Measurements from ENCODE around the gene NRARP. TPM values are rescaled to one million over a fixed set of nuclear protein-coding genes. Genes with fewer than 3 reads are reported as not detected.

NRARP gene
- total RNA-seq (2021) (46.7 to 52.4 TPM (median 51.5 TPM) in 3 replicates), Bru-seq, nascent RNA (percentile 89 among the genes with signal in this experiment)
- long read RNA-seq, experiment 1, transcript NRARP-201 (1 exons, 1,770 nt) = major isoform, 180 of 180 reads
- long read RNA-seq, experiment 1, partial matches to known transcripts = 0 of 180 reads
- long read RNA-seq, experiment 1, other reads (novel, unspliced or antisense) = 0 of 180 reads
- long read RNA-seq, experiment 2, transcript NRARP-201 (1 exons, 1,770 nt) = major isoform, 13 of 13 reads
- long read RNA-seq, experiment 2, partial matches to known transcripts = 0 of 13 reads
- long read RNA-seq, experiment 2, other reads (novel, unspliced or antisense) = 0 of 13 reads
- long read RNA-seq, experiment 3, transcript NRARP-201 (1 exons, 1,770 nt) = major isoform, 9 of 9 reads
- long read RNA-seq, experiment 3, partial matches to known transcripts = 0 of 9 reads
- long read RNA-seq, experiment 3, other reads (novel, unspliced or antisense) = 0 of 9 reads

GRCh38 chr9:137302118-137302448 lies at the start of gene NRARP:
NRARP (minus strand) TSS chr9:137302271; CDS start chr9:137301928, 343 bp downstream.
- Mint-ChIP-seq H3K4me3 (peak within 1 kb of the TSS; percentile 94), H3K9me3 (no peaks in the 10 kb centered on the region), H3K4me1 (peaks cover 45% of the 10 kb centered on the region), H3K36me3 (no peaks in the 10 kb centered on the region), H3K27ac (peak within 1 kb of the TSS; percentile 84), H3K27me3 (ENCODE audit: low read depth) (peaks cover 23% of the 10 kb centered on the region)
- ATAC-seq (peak; percentile 26), DNase-seq (ENCODE audit: low spot score) (peak; percentile 84)
- CTCF ChIA-PET = interaction anchor here (0.9 to 8.6 kb wide), 33 partner anchors 9 to 273 kb away, joined by 3 to 172 read pairs (median 5); partner anchors contain the start of genes ENTPD8, EXD3, MRPL41 and NOXA1
- TF ChIP-seq SP1 (CRISPR knock-in tag; conservative IDR thresholded peaks at IDR 0.05) = peak; percentile 64; the same call in 1 of the 2 replicates
- TF ChIP-seq ZMAT4 (CRISPR knock-in tag; IDR thresholded peaks at IDR 0.05) = 0 out of 2 replicates have a peak, but pooled peaks have one; percentile 16
- TF ChIP-seq ZNF532 (CRISPR knock-in tag; IDR thresholded peaks at IDR 0.05; ENCODE audit: borderline replicate concordance) = no peak
- peak; percentile 41 for TF ChIP-seq NFYB (CRISPR knock-in tag; conservative IDR thresholded peaks at IDR 0.05; ENCODE audit: low read depth)
- POLR2A ChIA-PET = interaction anchor here (0.5 to 2.8 kb wide), 6 partner anchors 9 to 66 kb away, joined by 3 to 10 read pairs (median 4); partner anchors contain the start of gene TUBB4B

GRCh38 chr9:137350696-137351584 lies 48.9 kb upstream of the NRARP start:
- ATAC-seq (no peak), DNase-seq (ENCODE audit: low spot score) (no peak)
- Mint-ChIP-seq H3K9me3 (peaks cover 11% of the 10 kb centered on the region), H3K4me3 (no peak overlapping the region), H3K4me1 (no peaks in the 10 kb centered on the region), H3K36me3 (peaks cover 23% of the 10 kb centered on the region), H3K27me3 (ENCODE audit: low read depth) (peaks cover 7% of the 10 kb centered on the region), H3K27ac (no peak overlapping the region)
- CTCF ChIA-PET = no interaction called here
- TF ChIP-seq ZNF396 (CRISPR knock-in tag; IDR thresholded peaks at IDR 0.05; ENCODE audit: borderline replicate concordance) = no peak
- no peak for TF ChIP-seq ATF2 (CRISPR knock-in tag; IDR thresholded peaks at IDR 0.05; ENCODE audit: borderline replicate concordance, low read depth)
- POLR2A ChIA-PET = no interaction called here

GRCh38 chr9:137349471-137350033 lies 47.5 kb upstream of the NRARP start:
- POLR2A ChIA-PET = no interaction called here

More at GRCh38 chr9:137349471-137350033, 47.5 kb upstream of the NRARP start:
- Mint-ChIP-seq H3K4me3 (no peak overlapping the region), H3K27me3 (ENCODE audit: low read depth) (peaks cover 14% of the 10 kb centered on the region), H3K27ac (no peak overlapping the region), H3K4me1 (no peaks in the 10 kb centered on the region), H3K9me3 (peaks cover 24% of the 10 kb centered on the region), H3K36me3 (peaks cover 30% of the 10 kb centered on the region)
- ATAC-seq (no peak), DNase-seq (ENCODE audit: low spot score) (no peak)
- TF ChIP-seq ZNF138 (CRISPR knock-in tag; conservative IDR thresholded peaks at IDR 0.05) (no peak), KAT7 (CRISPR knock-in tag; IDR thresholded peaks at IDR 0.05; ENCODE audit: borderline replicate concordance) (no peak), OVOL2 (CRISPR knock-in tag; IDR thresholded peaks at IDR 0.05; ENCODE audit: borderline replicate concordance) (no peak), FOXP4 (CRISPR knock-in tag; IDR thresholded peaks at IDR 0.05) (no peak), ZNF317 (CRISPR knock-in tag; IDR thresholded peaks at IDR 0.05; ENCODE audit: borderline replicate concordance, low read depth) (no peak), IRF2 (CRISPR knock-in tag; IDR thresholded peaks at IDR 0.05; ENCODE audit: borderline replicate concordance, low read depth) (no peak), FOXP1 (CRISPR knock-in tag; IDR thresholded peaks at IDR 0.05; ENCODE audit: borderline replicate concordance) (no peak), ELF4 (CRISPR knock-in tag; IDR thresholded peaks at IDR 0.05; ENCODE audit: low read depth) (no peak), ZNF219 (CRISPR knock-in tag; IDR thresholded peaks at IDR 0.05; ENCODE audit: borderline replicate concordance) (no peak), CBFB (CRISPR knock-in tag; IDR thresholded peaks at IDR 0.05; ENCODE audit: low read depth) (no peak), IRF1 (CRISPR knock-in tag; IDR thresholded peaks at IDR 0.05) (no peak)
- CTCF ChIA-PET = no interaction called here

Measured in WTC11 (cell line).